Measurements from ENCODE around the gene TRDMT1. TPM values are rescaled to one million over a fixed set of nuclear protein-coding genes. Genes with fewer than 3 reads are reported as not detected.

The TRDMT1 gene
- total RNA-seq, 1 experiment from 2014 or later, result 20.2 TPM

DNA sequence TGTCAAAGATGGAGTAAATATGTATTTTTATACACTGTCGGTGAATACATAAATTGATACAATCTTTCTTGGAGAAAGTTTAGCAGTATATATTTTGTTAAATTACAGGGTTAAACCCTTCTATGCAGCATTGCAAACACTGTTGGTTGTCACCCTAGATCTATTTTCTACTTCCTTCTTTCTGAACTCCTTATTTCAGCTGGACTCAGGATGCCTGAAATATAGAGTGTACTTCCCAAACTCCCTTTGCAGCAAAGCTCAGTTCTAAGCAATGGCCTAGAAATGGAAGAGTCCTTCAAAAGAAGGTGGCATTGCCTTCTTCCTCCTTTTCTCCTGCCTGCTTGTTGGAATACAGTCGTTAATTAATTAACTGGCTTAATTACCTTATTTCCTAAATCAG lies 92.4 kb downstream of the TRDMT1 start:
- H4K5ac ChIP-seq (ENCODE audit: insufficient read length, low read depth, low read length), result no peak overlapping the region
- H3K36me3 Mint-ChIP-seq (ENCODE audit: insufficient read depth in 1 of 3, low read depth in 3 of 3), result no peaks in the 10 kb centered on the region
- no peaks in the 10 kb centered on the region for H3K9me3 Mint-ChIP-seq
- no peak overlapping the region for H2BK5ac ChIP-seq (ENCODE audit: insufficient read length, low read length)
- no peaks in the 10 kb centered on the region for H3K79me2 ChIP-seq (ENCODE audit: insufficient read depth, low read length)
- WGBS (ENCODE audit: extremely low coverage, insufficient read length, low lambda C conversion rate), result no CpG with 5 or more reads among the region's 2 CpGs
- TF ChIP-seq, protein P1, sequence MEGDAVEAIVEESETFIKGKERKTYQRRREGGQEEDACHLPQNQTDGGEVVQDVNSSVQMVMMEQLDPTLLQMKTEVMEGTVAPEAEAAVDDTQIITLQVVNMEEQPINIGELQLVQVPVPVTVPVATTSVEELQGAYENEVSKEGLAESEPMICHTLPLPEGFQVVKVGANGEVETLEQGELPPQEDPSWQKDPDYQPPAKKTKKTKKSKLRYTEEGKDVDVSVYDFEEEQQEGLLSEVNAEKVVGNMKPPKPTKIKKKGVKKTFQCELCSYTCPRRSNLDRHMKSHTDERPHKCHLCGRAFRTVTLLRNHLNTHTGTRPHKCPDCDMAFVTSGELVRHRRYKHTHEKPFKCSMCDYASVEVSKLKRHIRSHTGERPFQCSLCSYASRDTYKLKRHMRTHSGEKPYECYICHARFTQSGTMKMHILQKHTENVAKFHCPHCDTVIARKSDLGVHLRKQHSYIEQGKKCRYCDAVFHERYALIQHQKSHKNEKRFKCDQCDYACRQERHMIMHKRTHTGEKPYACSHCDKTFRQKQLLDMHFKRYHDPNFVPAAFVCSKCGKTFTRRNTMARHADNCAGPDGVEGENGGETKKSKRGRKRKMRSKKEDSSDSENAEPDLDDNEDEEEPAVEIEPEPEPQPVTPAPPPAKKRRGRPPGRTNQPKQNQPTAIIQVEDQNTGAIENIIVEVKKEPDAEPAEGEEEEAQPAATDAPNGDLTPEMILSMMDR (conservative IDR thresholded peaks at IDR 0.05), result no peak
- no peak overlapping the region for H3K23ac ChIP-seq (ENCODE audit: insufficient read length, low read depth, low read length)
- no peak overlapping the region for H4K8ac ChIP-seq (replicated peaks; ENCODE audit: insufficient read length, low read depth, low read length)
- H3K79me1 ChIP-seq (ENCODE audit: insufficient read depth, low read depth, low read length, poor library complexity, severe bottlenecking), result no peaks in the 10 kb centered on the region
- no peak overlapping the region for H3K27ac ChIP-seq (ENCODE audit: insufficient read length, low read depth, low read length)
- no peak overlapping the region for H3K27ac Mint-ChIP-seq
- H3K4me1 ChIP-seq (ENCODE audit: insufficient read depth, low read length), result no peaks in the 10 kb centered on the region
- no peaks in the 10 kb centered on the region for H3K27me3 ChIP-seq (ENCODE audit: insufficient read depth, low read length)
- H3K4ac ChIP-seq (ENCODE audit: low read depth, low read length), result no peak overlapping the region
- DNase-seq, result no peak
- H3K4me2 ChIP-seq (ENCODE audit: insufficient read depth, insufficient read length, low read length), result no peak overlapping the region
- no peak overlapping the region for H3T11ph ChIP-seq (ENCODE audit: low read length)
- no peak overlapping the region for H2BK20ac ChIP-seq (ENCODE audit: low read depth, low read length, poor library complexity, severe bottlenecking)
- no peak overlapping the region for H2BK120ac ChIP-seq (ENCODE audit: low read depth, low read length, poor library complexity, severe bottlenecking)
- no peaks in the 10 kb centered on the region for H4K20me1 ChIP-seq (ENCODE audit: control insufficient read depth, insufficient read depth, insufficient read length)
- no peak overlapping the region for H2BK15ac ChIP-seq (ENCODE audit: low read depth, low read length)
- H4K91ac ChIP-seq (ENCODE audit: insufficient read length, low read depth, low read length), result no peak overlapping the region
- no peak overlapping the region for H2AK5ac ChIP-seq (ENCODE audit: insufficient read length, low read length)
- no peak overlapping the region for H3K9ac ChIP-seq (ENCODE audit: extremely low read depth, insufficient read length, low read length)
- H3K18ac ChIP-seq (ENCODE audit: insufficient read length, low read depth, low read length), result no peak overlapping the region
- no peak overlapping the region for H2AFZ ChIP-seq (ENCODE audit: low read length)
- H2BK12ac ChIP-seq (ENCODE audit: insufficient read length, low read depth, low read length), result no peak overlapping the region
- H3K14ac ChIP-seq (ENCODE audit: insufficient read depth, low read length), result no peak overlapping the region
- H3K4me3 Mint-ChIP-seq, result no peak overlapping the region
- H3K27me3 Mint-ChIP-seq (ENCODE audit: low read depth), result no peaks in the 10 kb centered on the region
- no peaks in the 10 kb centered on the region for H3K9me3 ChIP-seq (ENCODE audit: control insufficient read depth, low read depth, low read length)
- no peaks in the 10 kb centered on the region for H3K23me2 ChIP-seq (ENCODE audit: insufficient read length, low read depth, low read length, poor library complexity, severe bottlenecking)
- H3K4me1 Mint-ChIP-seq, result no peaks in the 10 kb centered on the region
- no peak overlapping the region for H3K56ac ChIP-seq (ENCODE audit: insufficient read length, low read depth, low read length)

All from H9 (cell line).